C4-2B (cell line): ENCODE results near the gene WDR88.

Source experiments
- CTCF ChIP-seq: fragments of 450-650 bp; conservative IDR thresholded peaks from 2 replicates; pipeline ENCODE4 v1.5.1; 2017; ENCODE audit warnings: mild to moderate bottlenecking
- ZFX ChIP-seq: fragments of 450-650 bp; IDR thresholded peaks from 2 replicates; pipeline ENCODE4 v1.6.1; 2017

- TF ChIP-seq CTCF (no peak), ZFX (no peak)
These were observed 38.3 kb upstream of the WDR88 start for GRCh38 chr19:33093420-33094210.
